Glutamatergic neuron (in vitro differentiated cells): ENCODE measurements around the gene CCDC141. TPM values are rescaled to one million over a fixed set of nuclear protein-coding genes. Genes with fewer than 3 reads are reported as not detected.

Source experiments
- DNase-seq: peaks from one replicate; pipeline ENCODE4 v3.0.0; 2022
- H3K27ac Mint-ChIP-seq: one replicate; pipeline ENCODE4 v1.8.0; 2020; ENCODE audit warnings: mild to moderate bottlenecking, mixed read lengths, inconsistent platforms; ENCODE audit not compliant: unreplicated experiment
- H3K27me3 Mint-ChIP-seq: one replicate; pipeline ENCODE4 v1.8.0; 2020; ENCODE audit warnings: mild to moderate bottlenecking, moderate library complexity, mixed read lengths, inconsistent platforms; ENCODE audit not compliant: unreplicated experiment
- H3K36me3 Mint-ChIP-seq: one replicate; pipeline ENCODE4 v1.8.0; 2020; ENCODE audit warnings: mild to moderate bottlenecking, mixed read lengths, inconsistent platforms; ENCODE audit not compliant: unreplicated experiment
- H3K4me1 Mint-ChIP-seq: one replicate; pipeline ENCODE4 v1.8.0; 2020; ENCODE audit warnings: mild to moderate bottlenecking, low read depth, mixed read lengths, inconsistent platforms; ENCODE audit not compliant: unreplicated experiment
- H3K4me3 Mint-ChIP-seq: one replicate; pipeline ENCODE4 v1.8.0; 2020; ENCODE audit warnings: mild to moderate bottlenecking, mixed read lengths, inconsistent platforms; ENCODE audit not compliant: unreplicated experiment
- H3K9me3 Mint-ChIP-seq: one replicate; pipeline ENCODE4 v1.8.0; 2020; ENCODE audit warnings: mild to moderate bottlenecking, moderate library complexity, mixed read lengths, inconsistent platforms; ENCODE audit not compliant: unreplicated experiment
- total RNA-seq: library from RNA; stranded (reverse); fragmentation: NEBNext Ultra II Directional; extraction: Animal tissue kit (Norgen Biotek cat#: 25700); gene quantifications from one replicate; pipeline ENCODE4 v1.2.1, GENCODE V29; 2021; ENCODE audit not compliant: unreplicated experiment
- TF ChIP-seq, protein P1 (sequence below): fragments of 200-600 bp; sonication (generic); IDR thresholded peaks from one replicate; pipeline ENCODE4 v1.5.0; 2021; ENCODE audit not compliant: partially characterized antibody, unreplicated experiment

The CCDC141 gene
- total RNA-seq, 1 donor from 2014 or later, result 0.51 TPM

GRCh38 chr2:178954049-178954448, 95.9 kb downstream of the CCDC141 start:
- no peak overlapping the region for H3K4me3 Mint-ChIP-seq
- no peaks in the 10 kb centered on the region for H3K9me3 Mint-ChIP-seq
- H3K4me1 Mint-ChIP-seq, result no peaks in the 10 kb centered on the region
- H3K27me3 Mint-ChIP-seq, result no peaks in the 10 kb centered on the region
- H3K27ac Mint-ChIP-seq, result no peak overlapping the region
- TF ChIP-seq, protein P1, sequence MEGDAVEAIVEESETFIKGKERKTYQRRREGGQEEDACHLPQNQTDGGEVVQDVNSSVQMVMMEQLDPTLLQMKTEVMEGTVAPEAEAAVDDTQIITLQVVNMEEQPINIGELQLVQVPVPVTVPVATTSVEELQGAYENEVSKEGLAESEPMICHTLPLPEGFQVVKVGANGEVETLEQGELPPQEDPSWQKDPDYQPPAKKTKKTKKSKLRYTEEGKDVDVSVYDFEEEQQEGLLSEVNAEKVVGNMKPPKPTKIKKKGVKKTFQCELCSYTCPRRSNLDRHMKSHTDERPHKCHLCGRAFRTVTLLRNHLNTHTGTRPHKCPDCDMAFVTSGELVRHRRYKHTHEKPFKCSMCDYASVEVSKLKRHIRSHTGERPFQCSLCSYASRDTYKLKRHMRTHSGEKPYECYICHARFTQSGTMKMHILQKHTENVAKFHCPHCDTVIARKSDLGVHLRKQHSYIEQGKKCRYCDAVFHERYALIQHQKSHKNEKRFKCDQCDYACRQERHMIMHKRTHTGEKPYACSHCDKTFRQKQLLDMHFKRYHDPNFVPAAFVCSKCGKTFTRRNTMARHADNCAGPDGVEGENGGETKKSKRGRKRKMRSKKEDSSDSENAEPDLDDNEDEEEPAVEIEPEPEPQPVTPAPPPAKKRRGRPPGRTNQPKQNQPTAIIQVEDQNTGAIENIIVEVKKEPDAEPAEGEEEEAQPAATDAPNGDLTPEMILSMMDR, result no peak
- no peaks in the 10 kb centered on the region for H3K36me3 Mint-ChIP-seq
- DNase-seq, result no peak

DNA sequence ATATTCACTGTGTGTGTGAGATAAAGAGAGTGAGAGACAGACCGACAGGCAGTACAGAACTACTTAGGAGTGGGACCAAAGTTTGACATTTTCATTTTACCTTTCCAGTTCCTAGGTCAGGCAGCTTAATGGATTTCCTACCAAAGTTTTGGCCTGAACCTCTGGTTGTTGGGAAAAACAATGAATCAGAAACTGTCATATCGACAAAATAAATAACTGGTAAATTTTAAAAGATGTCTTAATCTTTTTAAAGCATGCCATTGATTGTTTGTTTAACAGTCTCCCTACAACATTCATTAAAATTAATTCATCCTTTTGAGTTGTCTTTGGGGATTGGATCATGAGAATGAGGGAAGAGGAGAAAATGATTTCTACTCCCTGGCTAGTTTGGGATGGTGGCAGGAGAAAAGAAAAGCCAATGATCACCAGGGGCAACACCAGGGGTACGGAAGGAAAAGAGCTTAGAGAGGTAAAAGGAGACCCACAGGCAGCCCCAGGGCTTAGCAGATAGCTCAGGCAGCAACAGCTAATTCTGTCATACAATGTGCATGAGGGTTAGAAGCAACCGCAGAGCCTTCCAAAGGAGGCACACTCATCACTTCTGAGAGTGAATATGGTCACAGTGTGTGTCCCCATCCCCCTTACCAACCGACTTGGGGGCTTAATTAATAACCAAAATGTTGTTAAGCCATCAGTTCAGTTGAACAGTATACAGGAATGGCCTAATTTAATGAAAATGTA, 98.5 kb downstream of the CCDC141 start:
- Mint-ChIP-seq H3K4me1 (no peaks in the 10 kb centered on the region), H3K27ac (no peak overlapping the region), H3K9me3 (no peaks in the 10 kb centered on the region), H3K4me3 (no peak overlapping the region), H3K36me3 (no peaks in the 10 kb centered on the region), H3K27me3 (peaks cover 2% of the 10 kb centered on the region)
- TF ChIP-seq, protein P1, result no peak
- no peak for DNase-seq

DNA sequence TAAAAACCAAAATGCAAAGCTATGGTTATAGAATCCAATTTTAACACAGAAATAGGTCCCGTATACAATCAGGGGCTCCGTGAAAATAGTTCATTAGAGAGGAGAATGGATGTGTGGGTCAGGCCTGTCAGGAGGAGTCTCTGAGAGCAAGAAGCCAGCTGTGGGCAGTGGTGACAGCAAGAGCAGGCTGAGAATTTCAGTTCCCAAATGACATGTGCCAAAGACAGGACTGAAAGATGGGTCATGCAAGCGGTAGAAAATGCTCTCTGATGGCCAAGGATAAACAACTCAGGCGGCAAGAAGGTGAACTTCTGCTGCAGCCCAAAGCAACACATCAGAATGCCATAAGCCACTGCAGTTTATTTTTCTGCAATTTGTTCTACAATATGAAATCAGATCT, 100.4 kb downstream of the CCDC141 start:
- H3K9me3 Mint-ChIP-seq, result no peaks in the 10 kb centered on the region
- TF ChIP-seq, protein P1, result no peak
- DNase-seq, result no peak
- peaks cover 2% of the 10 kb centered on the region for H3K27me3 Mint-ChIP-seq
- no peaks in the 10 kb centered on the region for H3K36me3 Mint-ChIP-seq
- no peaks in the 10 kb centered on the region for H3K4me1 Mint-ChIP-seq
- H3K4me3 Mint-ChIP-seq, result no peak overlapping the region
- no peak overlapping the region for H3K27ac Mint-ChIP-seq

DNA sequence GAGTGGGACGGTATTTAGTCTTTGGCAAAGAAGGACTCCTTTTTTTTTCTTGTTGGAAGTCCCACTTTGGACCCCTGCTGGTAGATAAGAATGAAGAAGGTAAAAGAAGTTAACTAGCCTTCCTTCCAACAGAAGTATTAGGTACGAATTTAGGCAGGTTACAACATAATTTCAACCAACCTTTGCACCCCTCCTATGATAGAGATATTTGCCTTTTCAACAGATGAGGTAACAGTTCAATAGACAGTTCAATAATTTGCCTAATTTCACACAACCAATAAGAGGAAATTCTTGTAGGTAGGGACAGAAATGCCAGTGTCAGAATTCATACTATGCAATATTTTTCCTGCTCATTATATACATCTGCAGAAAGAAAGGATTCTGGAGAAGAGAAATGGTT, 100.8 kb downstream of the CCDC141 start:
- H3K9me3 Mint-ChIP-seq, result no peaks in the 10 kb centered on the region
- H3K4me3 Mint-ChIP-seq, result no peak overlapping the region
- no peaks in the 10 kb centered on the region for H3K4me1 Mint-ChIP-seq
- H3K36me3 Mint-ChIP-seq, result no peaks in the 10 kb centered on the region
- no peak for DNase-seq
- H3K27me3 Mint-ChIP-seq, result peaks cover 2% of the 10 kb centered on the region
- H3K27ac Mint-ChIP-seq, result no peak overlapping the region
- TF ChIP-seq, protein P1, result no peak

- H3K36me3 Mint-ChIP-seq, result no peaks in the 10 kb centered on the region
- no peaks in the 10 kb centered on the region for H3K4me1 Mint-ChIP-seq
- no peak overlapping the region for H3K4me3 Mint-ChIP-seq
- H3K9me3 Mint-ChIP-seq, result no peaks in the 10 kb centered on the region
- peaks cover 2% of the 10 kb centered on the region for H3K27me3 Mint-ChIP-seq
- no peak for DNase-seq
- TF ChIP-seq, protein P1, result no peak
- no peak overlapping the region for H3K27ac Mint-ChIP-seq
Measured at GRCh38 chr2:178947006-178947405, 102.9 kb downstream of the CCDC141 start.
